ENCODE data around the gene TNFRSF21. TPM values are rescaled to one million over a fixed set of nuclear protein-coding genes. Genes with fewer than 3 reads are reported as not detected.

The TNFRSF21 gene
- total RNA-seq, 2 experiments from 2014 or later: 28.1 to 36.5 TPM

GRCh38 chr6:47182291-47182957, 127.3 kb downstream of the TNFRSF21 start:
- no TSS peak for BruUV-seq (replicated peaks)
- no peak for DNase-seq (ENCODE audit: low spot score)
- POLR2A ChIA-PET: interaction anchor here (0.6 kb wide), 1 partner anchor 19 kb away, joined by 3 read pairs; no protein-coding TSS in a partner anchor
- TF ChIP-seq EZH2phosphoT487 (IDR thresholded peaks at IDR 0.05; ENCODE audit: borderline replicate concordance, low read depth, low read length) (no peak), CTCF (conservative IDR thresholded peaks at IDR 0.05; ENCODE audit: low read length) (no peak)
- Histone ChIP-seq H3K79me2 (ENCODE audit: insufficient read depth, low read depth, low read length) (no peaks in the 10 kb centered on the region), H3K4me2 (ENCODE audit: low read length) (no peak overlapping the region), H3K27ac (ENCODE audit: low read depth, low read length, poor library complexity, severe bottlenecking) (no peak overlapping the region), H3K9me2 (ENCODE audit: insufficient read depth, low read length) (no peaks in the 10 kb centered on the region), H2AFZ (ENCODE audit: low read length) (no peak overlapping the region), H3K36me3 (ENCODE audit: insufficient read depth, low read length) (no peaks in the 10 kb centered on the region), H3K4me1 (ENCODE audit: insufficient read depth, low read length, poor library complexity, severe bottlenecking) (no peaks in the 10 kb centered on the region), H3K4me3 (ENCODE audit: low read depth, low read length, poor library complexity, severe bottlenecking) (no peak overlapping the region), H4K20me1 (ENCODE audit: insufficient read depth, low read length) (no peaks in the 10 kb centered on the region), H3K9me3 (ENCODE audit: low read length) (no peaks in the 10 kb centered on the region)
- CTCF ChIA-PET (ENCODE audit: unreplicated experiment): interaction anchor here (0.6 kb wide), 1 partner anchor 1046 kb away, joined by 3 read pairs; no protein-coding TSS in a partner anchor
- intact Hi-C loops (cut with micrococcal nuclease; ENCODE audit: unreplicated experiment): no loop called here

GRCh38 chr6:47181681-47182080, 128.0 kb downstream of the TNFRSF21 start:
- DNase-seq (ENCODE audit: low spot score): no peak
- Histone ChIP-seq H4K20me1 (ENCODE audit: insufficient read depth, low read length) (no peaks in the 10 kb centered on the region), H3K4me3 (ENCODE audit: low read depth, low read length, poor library complexity, severe bottlenecking) (no peak overlapping the region), H2AFZ (ENCODE audit: low read length) (no peak overlapping the region), H3K79me2 (ENCODE audit: insufficient read depth, low read depth, low read length) (no peaks in the 10 kb centered on the region), H3K4me1 (ENCODE audit: insufficient read depth, low read length, poor library complexity, severe bottlenecking) (no peaks in the 10 kb centered on the region), H3K4me2 (ENCODE audit: low read length) (no peak overlapping the region), H3K9me2 (ENCODE audit: insufficient read depth, low read length) (no peaks in the 10 kb centered on the region), H3K9me3 (ENCODE audit: low read length) (no peaks in the 10 kb centered on the region), H3K27ac (ENCODE audit: low read depth, low read length, poor library complexity, severe bottlenecking) (no peak overlapping the region), H3K36me3 (ENCODE audit: insufficient read depth, low read length) (no peaks in the 10 kb centered on the region)
- ChIA-PET CTCF (ENCODE audit: unreplicated experiment) (no interaction called here), POLR2A (interaction anchor here (0.6 kb wide), 1 partner anchor 18 kb away, joined by 3 read pairs; no protein-coding TSS in a partner anchor)
- no TSS peak for BruUV-seq (replicated peaks)
- TF ChIP-seq CTCF (conservative IDR thresholded peaks at IDR 0.05; ENCODE audit: low read length) (no peak), EZH2phosphoT487 (IDR thresholded peaks at IDR 0.05; ENCODE audit: borderline replicate concordance, low read depth, low read length) (no peak)
- intact Hi-C loops (cut with micrococcal nuclease; ENCODE audit: unreplicated experiment): no loop called here

Other genes starting within 250 kb of the TNFRSF21 start
- gene CD2AP, start 167.9 kb upstream of the TNFRSF21 start, total RNA-seq (2014; rRNA removed; shearing (Covaris generic)): 26.6 and 30.0 TPM in 2 replicates
- gene CD2AP, start 167.9 kb upstream of the TNFRSF21 start, total RNA-seq (2022): 58.0 and 61.7 TPM in 2 replicates